Activated CD4-positive, alpha-beta T cell treated with anti-CD3 and anti-CD28 coated beads, Interleukin-2, amount 50 U/mL, for 4 hours (primary cell): ENCODE results near the gene HMG20B.

Experiments used
- DNase-seq, 2 experiments: peaks; one replicate each; pipeline ENCODE4 v3.0.0-alpha.2; 2020

The HMG20B gene

GRCh38 chr19:3608079-3608641 is 35.4 kb downstream of the HMG20B start:
- no peak for DNase-seq

GRCh38 chr19:3608750-3609322 is 36.1 kb downstream of the HMG20B start:
- no peak for DNase-seq

- DNase-seq: no peak
Measured at GRCh38 chr19:3609779-3610719, 37.3 kb downstream of the HMG20B start.

GRCh38 chr19:3610745-3611717 is 38.3 kb downstream of the HMG20B start:
- no peak for DNase-seq

GRCh38 chr19:3611841-3612240 is 39.1 kb downstream of the HMG20B start:
- DNase-seq: no peak

GRCh38 chr19:3612330-3612729 is 39.6 kb downstream of the HMG20B start:
- no peak for DNase-seq

- no peak for DNase-seq
Measured at GRCh38 chr19:3612901-3613741, 40.4 kb downstream of the HMG20B start.

- no peak for DNase-seq
Measured at GRCh38 chr19:3613818-3614661, 41.3 kb downstream of the HMG20B start.

- no peak for DNase-seq
Measured at GRCh38 chr19:3614858-3615505, 42.2 kb downstream of the HMG20B start.

- no peak for DNase-seq
Measured at GRCh38 chr19:3615524-3616135, 42.9 kb downstream of the HMG20B start.

- DNase-seq: no peak
Measured at GRCh38 chr19:3617463-3617862, 44.7 kb downstream of the HMG20B start.

- peak; percentile 34 to 38 for DNase-seq
Measured at GRCh38 chr19:3618144-3618810, 45.5 kb downstream of the HMG20B start.

- DNase-seq: no peak
Measured at GRCh38 chr19:3618811-3619630, 46.3 kb downstream of the HMG20B start.

GRCh38 chr19:3619631-3620012 is 46.9 kb downstream of the HMG20B start:
- no peak for DNase-seq

GRCh38 chr19:3620145-3620816 is 47.5 kb downstream of the HMG20B start:
- no peak for DNase-seq

- no peak for DNase-seq
Measured at GRCh38 chr19:3620817-3621547, 48.2 kb downstream of the HMG20B start.

- no peak for DNase-seq
Measured at GRCh38 chr19:3621689-3622088, 48.9 kb downstream of the HMG20B start.
